H1 (cell line): ENCODE data around the gene TMEM130. TPM values are rescaled to one million over a fixed set of nuclear protein-coding genes. Genes with fewer than 3 reads are reported as not detected.

Experiments used
- BRCA1 ChIP-seq: IDR thresholded peaks from 2 replicates; pipeline ENCODE4 v1.6.1; 2012; ENCODE audit warnings: low read depth, low read length, improper control_type of control experiment
- HDAC2 ChIP-seq, 2 experiments: fragments of 300-600 bp in 1 of 2; sonication (generic) in 1 of 2; IDR thresholded peaks; 2 replicates each; pipeline ENCODE4 v1.6.1; 2011 to 2012; ENCODE audit warnings: low read depth in 2 of 2, low read length in 2 of 2, mild to moderate bottlenecking in 2 of 2, moderate library complexity in 2 of 2, borderline replicate concordance in 1 of 2, inconsistent platforms in 1 of 2
- KDM1A ChIP-seq: fragments of 200-600, 300-600 bp; sonication (generic); IDR thresholded peaks from 2 replicates; pipeline ENCODE4 v1.7.1; 2016; ENCODE audit warnings: mild to moderate bottlenecking, low read length, borderline replicate concordance
- NANOG ChIP-seq: IDR thresholded peaks from 2 replicates; pipeline ENCODE4 v1.6.1; 2011; ENCODE audit warnings: low read length, low read depth, mild to moderate bottlenecking, inconsistent platforms; ENCODE audit not compliant: insufficient read depth, poor library complexity, severe bottlenecking
- PHF8 ChIP-seq: fragments of 200-600 bp; sonication (generic); conservative IDR thresholded peaks from 2 replicates; pipeline ENCODE4 v1.7.1; 2012; ENCODE audit warnings: low read depth, mild to moderate bottlenecking, inconsistent platforms, low read length, moderate library complexity
- SIRT6 ChIP-seq: IDR thresholded peaks from one replicate; pipeline ENCODE4 v1.7.1; 2012; ENCODE audit warnings: low read length, inconsistent platforms
- SP2 ChIP-seq: IDR thresholded peaks from 2 replicates; pipeline ENCODE4 v1.6.1; 2012; ENCODE audit warnings: mild to moderate bottlenecking, low read length, inconsistent platforms
- TBP ChIP-seq: IDR thresholded peaks from 2 replicates; pipeline ENCODE4 v1.6.1; 2011; ENCODE audit warnings: low read depth, low read length, improper control_type of control experiment
- TCF12 ChIP-seq: IDR thresholded peaks from 2 replicates; pipeline ENCODE4 v1.6.1; 2011; ENCODE audit warnings: low read depth, mild to moderate bottlenecking, low read length
- polyA plus RNA-seq, 7 experiments: library from polyadenylated mRNA; depleted of rRNA in 3 of 7; stranded (reverse) in 5 of 7; unstranded in 2 of 7; fragments of >200 nt in 5 of 7; fragments of 200-250 nt in 2 of 7; gene quantifications; 1 replicate in 5 of 7; 2 replicates in 1 of 7; 4 replicates in 1 of 7; pipeline versions ENCODE4 v1.2.1 to v1.2.3, GENCODE V29; 2011 to 2013; ENCODE audit warnings: missing spikeins in 2 of 7, mixed read lengths in 2 of 7
- total RNA-seq: library from RNA; stranded (reverse); fragmentation: NEBNext Ultra II Directional; extraction: Animal tissue kit (Norgen Biotek cat#: 25700); gene quantifications from 2 replicates; pipeline ENCODE4 v1.2.1, GENCODE V29; 2021
- TF ChIP-seq, protein P1 (sequence below): IDR thresholded peaks from 2 replicates; pipeline ENCODE4 v1.6.1; 2012; ENCODE audit warnings: low read length, inconsistent platforms
- TF ChIP-seq, protein P2 (sequence below): IDR thresholded peaks from 2 replicates; pipeline ENCODE4 v1.6.1; 2011; ENCODE audit warnings: low read length, improper control_type of control experiment

TMEM130 gene
- total and polyA plus RNA-seq, 2 of the 8 experiments (the other 6 are each of a cell fraction or from before 2014, with no cell fraction given), result 2.9 to 6.6 TPM

DNA sequence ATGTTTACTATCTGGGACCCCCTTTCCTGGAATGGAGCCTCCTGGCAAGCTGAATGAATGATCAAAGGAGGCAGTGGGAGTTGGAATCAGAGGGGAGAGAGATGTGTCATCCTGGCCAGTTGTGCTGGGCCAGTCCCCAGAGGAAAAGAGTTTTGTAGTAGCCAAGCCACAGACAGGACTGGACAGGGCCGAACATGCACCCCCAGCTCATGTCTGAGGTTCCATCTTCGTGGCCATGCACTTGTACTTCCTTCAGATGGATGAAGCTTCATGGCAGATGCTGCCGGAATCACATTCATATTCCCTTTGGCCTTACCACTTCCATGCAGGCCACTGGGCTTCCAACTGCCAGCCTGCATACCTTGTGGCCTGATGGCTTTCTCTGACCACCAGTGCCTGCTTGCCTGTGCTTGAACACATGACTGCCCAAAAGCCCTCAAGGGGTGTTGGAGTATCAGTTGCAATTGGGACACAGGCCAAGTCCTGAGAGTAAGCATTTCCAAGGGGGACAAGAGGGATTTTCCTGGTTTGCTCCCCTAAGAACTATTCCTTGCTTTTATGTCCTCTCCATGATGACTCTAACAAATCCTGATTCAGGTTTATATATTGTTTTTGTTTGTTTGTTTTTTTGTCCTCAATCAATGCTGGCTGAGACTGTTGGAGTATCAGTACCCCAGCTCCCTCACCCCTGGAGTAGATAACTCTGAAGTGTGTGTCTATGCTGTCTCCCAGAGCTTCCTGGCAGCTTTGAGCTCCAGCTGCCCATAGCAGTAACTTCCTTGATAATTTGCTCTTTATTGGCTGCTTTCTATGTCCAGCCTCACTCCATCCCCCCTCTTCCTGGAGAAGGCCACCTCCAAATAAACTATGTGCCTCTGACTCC is 63.6 kb downstream of the TMEM130 start (continued):
- TF ChIP-seq KDM1A (no peak), HDAC2 (IDR thresholded peaks at IDR 0.05; ENCODE audit: borderline replicate concordance in 1 of 2, low read depth in 2 of 2, low read length in 2 of 2) (no peak), SP2 (no peak), TBP (no peak), PHF8 (no peak), TCF12 (no peak), NANOG (no peak), SIRT6 (no peak), BRCA1 (no peak)
- TF ChIP-seq, protein P1, sequence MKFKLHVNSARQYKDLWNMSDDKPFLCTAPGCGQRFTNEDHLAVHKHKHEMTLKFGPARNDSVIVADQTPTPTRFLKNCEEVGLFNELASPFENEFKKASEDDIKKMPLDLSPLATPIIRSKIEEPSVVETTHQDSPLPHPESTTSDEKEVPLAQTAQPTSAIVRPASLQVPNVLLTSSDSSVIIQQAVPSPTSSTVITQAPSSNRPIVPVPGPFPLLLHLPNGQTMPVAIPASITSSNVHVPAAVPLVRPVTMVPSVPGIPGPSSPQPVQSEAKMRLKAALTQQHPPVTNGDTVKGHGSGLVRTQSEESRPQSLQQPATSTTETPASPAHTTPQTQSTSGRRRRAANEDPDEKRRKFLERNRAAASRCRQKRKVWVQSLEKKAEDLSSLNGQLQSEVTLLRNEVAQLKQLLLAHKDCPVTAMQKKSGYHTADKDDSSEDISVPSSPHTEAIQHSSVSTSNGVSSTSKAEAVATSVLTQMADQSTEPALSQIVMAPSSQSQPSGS, result no peak
- TF ChIP-seq, protein P2, sequence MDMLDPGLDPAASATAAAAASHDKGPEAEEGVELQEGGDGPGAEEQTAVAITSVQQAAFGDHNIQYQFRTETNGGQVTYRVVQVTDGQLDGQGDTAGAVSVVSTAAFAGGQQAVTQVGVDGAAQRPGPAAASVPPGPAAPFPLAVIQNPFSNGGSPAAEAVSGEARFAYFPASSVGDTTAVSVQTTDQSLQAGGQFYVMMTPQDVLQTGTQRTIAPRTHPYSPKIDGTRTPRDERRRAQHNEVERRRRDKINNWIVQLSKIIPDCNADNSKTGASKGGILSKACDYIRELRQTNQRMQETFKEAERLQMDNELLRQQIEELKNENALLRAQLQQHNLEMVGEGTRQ, result no peak
